ENCODE data around the gene LHX3. TPM values are rescaled to one million over a fixed set of nuclear protein-coding genes. Genes with fewer than 3 reads are reported as not detected.

Gene LHX3
- total and polyA plus RNA-seq, 2 experiments from 2014 or later: not detected

- DNase-seq (ENCODE audit: low read depth in 1 of 2, low spot score in 1 of 2): no peak
- Histone ChIP-seq H3K4me1 (ENCODE audit: low read depth) (peaks cover 2% of the 10 kb centered on the region), H3K9me3 (ENCODE audit: low read depth) (no peaks in the 10 kb centered on the region), H3K4me3 (no peak overlapping the region), H3K27me3 (no peaks in the 10 kb centered on the region), H3K27ac (no peak overlapping the region), H3K36me3 (no peaks in the 10 kb centered on the region)
- TF ChIP-seq CTCF (IDR thresholded peaks at IDR 0.05; ENCODE audit: low read depth, low read length): no peak
Measured at GRCh38 chr9:136250676-136251075, 45.7 kb upstream of the LHX3 start.

GRCh38 chr9:136249877-136250559 is 45.1 kb upstream of the LHX3 start:
- DNase-seq (ENCODE audit: low read depth in 1 of 2, low spot score in 1 of 2): no peak
- Histone ChIP-seq H3K4me1 (ENCODE audit: low read depth) (peaks cover 2% of the 10 kb centered on the region), H3K36me3 (no peaks in the 10 kb centered on the region), H3K9me3 (ENCODE audit: low read depth) (no peaks in the 10 kb centered on the region), H3K27ac (no peak overlapping the region), H3K4me3 (no peak overlapping the region), H3K27me3 (no peaks in the 10 kb centered on the region)
- TF ChIP-seq CTCF (IDR thresholded peaks at IDR 0.05; ENCODE audit: low read depth, low read length): no peak

GRCh38 chr9:136248951-136249876 is 44.3 kb upstream of the LHX3 start:
- Histone ChIP-seq H3K4me3 (no peak overlapping the region), H3K27me3 (no peaks in the 10 kb centered on the region), H3K9me3 (ENCODE audit: low read depth) (no peaks in the 10 kb centered on the region), H3K27ac (no peak overlapping the region), H3K36me3 (no peaks in the 10 kb centered on the region), H3K4me1 (ENCODE audit: low read depth) (peaks cover 3% of the 10 kb centered on the region)
- no peak for DNase-seq (ENCODE audit: low read depth in 1 of 2, low spot score in 1 of 2)
- no peak for TF ChIP-seq CTCF (IDR thresholded peaks at IDR 0.05; ENCODE audit: low read depth, low read length)

- Histone ChIP-seq H3K27ac (no peak overlapping the region), H3K36me3 (no peaks in the 10 kb centered on the region), H3K4me3 (no peak overlapping the region), H3K27me3 (no peaks in the 10 kb centered on the region), H3K4me1 (ENCODE audit: low read depth) (peaks cover 6% of the 10 kb centered on the region), H3K9me3 (ENCODE audit: low read depth) (no peaks in the 10 kb centered on the region)
- no peak for DNase-seq (ENCODE audit: low read depth in 1 of 2, low spot score in 1 of 2)
- TF ChIP-seq CTCF (IDR thresholded peaks at IDR 0.05; ENCODE audit: low read depth, low read length): no peak
Measured at GRCh38 chr9:136247947-136248637, 43.2 kb upstream of the LHX3 start.

- no peak for TF ChIP-seq CTCF (IDR thresholded peaks at IDR 0.05; ENCODE audit: low read depth, low read length)
- H3K4me1 ChIP-seq (ENCODE audit: low read depth): peaks cover 6% of the 10 kb centered on the region
- H3K27me3 ChIP-seq: no peaks in the 10 kb centered on the region
- no peak for DNase-seq (ENCODE audit: low read depth in 1 of 2, low spot score in 1 of 2)
- no peaks in the 10 kb centered on the region for H3K9me3 ChIP-seq (ENCODE audit: low read depth)
- H3K27ac ChIP-seq: no peak overlapping the region
- no peaks in the 10 kb centered on the region for H3K36me3 ChIP-seq
- no peak overlapping the region for H3K4me3 ChIP-seq
Measured at GRCh38 chr9:136247551-136247916, 42.6 kb upstream of the LHX3 start.
